ENCODE data around the gene DYSF.

The DYSF gene

GRCh38 chr2:71734620-71735019 lies 281.3 kb downstream of the DYSF start:
- DNase-seq (ENCODE audit: low spot score): no peak

- DNase-seq (ENCODE audit: low spot score): no peak
Observed at GRCh38 chr2:71735676-71736075, 282.3 kb downstream of the DYSF start.

Data from CD4-positive, alpha-beta T cell treated with Interleukin-6 at 100 ng/mL for 8 hours (primary cell).